ENCODE data around the gene PCDHGA7.
"Not testable (repeated sequence)": the region's sequence is repeated elsewhere in the genome, so short reads cannot be mapped to it uniquely, and the experiment has no call there.

PCDHGA7 gene

GRCh38 chr5:141398608-141399007 lies 16.1 kb downstream of the PCDHGA7 start:
- no peak for DNase-seq (ENCODE audit: low read depth in 2 of 2)

- no peak for DNase-seq (ENCODE audit: low read depth in 2 of 2)
Measured at GRCh38 chr5:141399555-141400258, 17.2 kb downstream of the PCDHGA7 start.

- no peak for DNase-seq (ENCODE audit: low read depth in 2 of 2)
Measured at GRCh38 chr5:141402553-141403243, 20.2 kb downstream of the PCDHGA7 start, which contains the start of gene PCDHGA9. TSS of gene PCDHGA9 (plus strand) at chr5:141402778. CDS start at chr5:141402953, 175 bp downstream.

GRCh38 chr5:141403387-141403786 lies 20.8 kb downstream of the PCDHGA7 start:
- no peak for DNase-seq (ENCODE audit: low read depth in 2 of 2)

- DNase-seq (ENCODE audit: low read depth in 2 of 2) = not testable (repeated sequence)
Measured at GRCh38 chr5:141407790-141408505, 25.4 kb downstream of the PCDHGA7 start, which contains the start of gene PCDHGB6. TSS of gene PCDHGB6 (plus strand) at chr5:141408021. CDS start at chr5:141408203, 182 bp downstream.

GRCh38 chr5:141409598-141410306 lies 27.2 kb downstream of the PCDHGA7 start:
- DNase-seq (ENCODE audit: low read depth in 2 of 2) = no peak

GRCh38 chr5:141411575-141411974 lies 29.0 kb downstream of the PCDHGA7 start:
- DNase-seq (ENCODE audit: low read depth in 2 of 2) = no peak

- DNase-seq (ENCODE audit: low read depth in 2 of 2) = no peak
Measured at GRCh38 chr5:141412854-141413539, 30.5 kb downstream of the PCDHGA7 start, which contains the start of gene PCDHGA10. TSS of gene PCDHGA10 (plus strand) at chr5:141412987. CDS start at chr5:141413176, 189 bp downstream.

- no peak for DNase-seq (ENCODE audit: low read depth in 2 of 2)
Measured at GRCh38 chr5:141413540-141414069, 31.1 kb downstream of the PCDHGA7 start.

GRCh38 chr5:141414548-141415274 lies 32.2 kb downstream of the PCDHGA7 start:
- DNase-seq (ENCODE audit: low read depth in 2 of 2) = not testable (repeated sequence)

GRCh38 chr5:141415275-141415618 lies 32.7 kb downstream of the PCDHGA7 start:
- DNase-seq (ENCODE audit: low read depth in 2 of 2) = not testable (repeated sequence)

GRCh38 chr5:141417494-141418172 lies 35.1 kb downstream of the PCDHGA7 start, which contains the start of gene PCDHGB7:
TSS of gene PCDHGB7 (plus strand) at chr5:141417677. CDS start at chr5:141417860, 183 bp downstream.
- not testable (repeated sequence) for DNase-seq (ENCODE audit: low read depth in 2 of 2)

GRCh38 chr5:141419074-141419880 lies 36.7 kb downstream of the PCDHGA7 start:
- DNase-seq (ENCODE audit: low read depth in 2 of 2) = no peak

GRCh38 chr5:141420855-141421488 lies 38.4 kb downstream of the PCDHGA7 start, which contains the start of gene PCDHGA11:
TSS of gene PCDHGA11 (plus strand) at chr5:141421051. CDS start at chr5:141421228, 177 bp downstream.
- no peak for DNase-seq (ENCODE audit: low read depth in 2 of 2)

- no peak for DNase-seq (ENCODE audit: low read depth in 2 of 2)
Measured at GRCh38 chr5:141421489-141421855, 38.9 kb downstream of the PCDHGA7 start.

- no peak for DNase-seq (ENCODE audit: low read depth in 2 of 2)
Measured at GRCh38 chr5:141422742-141423291, 40.3 kb downstream of the PCDHGA7 start.

- DNase-seq (ENCODE audit: low read depth in 2 of 2) = no peak
Measured at GRCh38 chr5:141427783-141428426, 45.4 kb downstream of the PCDHGA7 start.

Measured in stimulated activated CD8-positive, alpha-beta memory T cell treated with anti-CD3 and anti-CD28 coated beads, Interleukin-15, amount 100 ng/mL, for 4 hours (primary cell).